OCI-LY7 (cell line): ENCODE data around the gene TEN1.

Experiments used
- CTCF ChIP-seq: fragments of 200-600 bp; sonication (generic); conservative IDR thresholded peaks from 2 replicates; pipeline ENCODE4 v1.5.1; 2014; ENCODE audit warnings: mild to moderate bottlenecking, antibody characterized with exemption, low read length, moderate library complexity, mixed read lengths
- EZH2phosphoT487 ChIP-seq: fragments of 200-600 bp; sonication (generic); IDR thresholded peaks from 2 replicates; pipeline ENCODE4 v1.6.1; 2018; ENCODE audit warnings: low read depth, borderline replicate concordance, mild to moderate bottlenecking, mixed run types, antibody characterized with exemption, low read length, moderate library complexity, mixed read lengths

- no peak for TF ChIP-seq CTCF
- TF ChIP-seq EZH2phosphoT487, result no peak
Observed at GRCh38 chr17:75995385-75995925, 16.4 kb downstream of the TEN1 start.
